Upper lobe of left lung (tissue), 4 donors: ENCODE measurements around the gene NEK1.

ENCODE experiments used
- POLR2A ChIP-seq, 4 donors: fragments of 450-650 bp; IDR thresholded peaks; one replicate each; pipeline ENCODE4 v1.5.1; 2016 to 2017; ENCODE audit warnings: antibody characterized with exemption in 4 of 4, mild to moderate bottlenecking in 2 of 4
- TF ChIP-seq, protein P1 (sequence below), 6 experiments: fragments of 450-650 bp in 4 of 6; fragments of 200-600 bp in 2 of 6; sonication (generic) in 2 of 6; IDR thresholded peaks; one replicate each; pipeline ENCODE4 v1.5.1; 2016 to 2019; ENCODE audit warnings: antibody characterized with exemption in 6 of 6

DNA sequence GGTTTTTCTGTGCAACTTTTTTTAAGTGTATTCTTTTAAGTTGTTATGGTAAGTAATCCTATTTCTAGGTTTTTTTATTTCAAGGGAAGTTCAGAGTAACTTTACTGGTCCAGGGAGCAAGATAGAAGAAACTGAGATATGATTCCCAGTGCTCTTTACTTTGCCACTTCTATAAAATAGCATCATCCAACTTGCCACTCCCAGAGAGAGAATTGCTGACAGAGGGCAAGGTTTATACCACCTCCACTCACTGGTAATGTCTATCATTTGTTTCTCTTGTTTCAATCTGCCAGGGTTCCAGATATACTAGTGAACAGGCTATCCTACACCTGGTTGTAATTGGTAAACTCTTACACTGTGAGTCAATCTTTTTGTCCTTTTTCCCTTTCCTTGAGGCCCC, 4.5 kb upstream of the NEK1 start:
- TF ChIP-seq, protein P1, sequence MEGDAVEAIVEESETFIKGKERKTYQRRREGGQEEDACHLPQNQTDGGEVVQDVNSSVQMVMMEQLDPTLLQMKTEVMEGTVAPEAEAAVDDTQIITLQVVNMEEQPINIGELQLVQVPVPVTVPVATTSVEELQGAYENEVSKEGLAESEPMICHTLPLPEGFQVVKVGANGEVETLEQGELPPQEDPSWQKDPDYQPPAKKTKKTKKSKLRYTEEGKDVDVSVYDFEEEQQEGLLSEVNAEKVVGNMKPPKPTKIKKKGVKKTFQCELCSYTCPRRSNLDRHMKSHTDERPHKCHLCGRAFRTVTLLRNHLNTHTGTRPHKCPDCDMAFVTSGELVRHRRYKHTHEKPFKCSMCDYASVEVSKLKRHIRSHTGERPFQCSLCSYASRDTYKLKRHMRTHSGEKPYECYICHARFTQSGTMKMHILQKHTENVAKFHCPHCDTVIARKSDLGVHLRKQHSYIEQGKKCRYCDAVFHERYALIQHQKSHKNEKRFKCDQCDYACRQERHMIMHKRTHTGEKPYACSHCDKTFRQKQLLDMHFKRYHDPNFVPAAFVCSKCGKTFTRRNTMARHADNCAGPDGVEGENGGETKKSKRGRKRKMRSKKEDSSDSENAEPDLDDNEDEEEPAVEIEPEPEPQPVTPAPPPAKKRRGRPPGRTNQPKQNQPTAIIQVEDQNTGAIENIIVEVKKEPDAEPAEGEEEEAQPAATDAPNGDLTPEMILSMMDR (IDR thresholded peaks at IDR 0.05) = no peak
- no peak for TF ChIP-seq POLR2A (IDR thresholded peaks at IDR 0.05)
